BLaER1 treated with 17β-estradiol and CSF1 and Interleukin-3, amounts not matched to agents 10 nM and 100 nM (cell line): ENCODE data around the gene DNMT3B.

Source experiments
- H3K27ac ChIP-seq, 11 experiments: shearing (Covaris generic); formaldehyde crosslinking; 2 replicates each; pipeline ENCODE4 v1.8.1; 2022
- H3K27me3 ChIP-seq, 11 experiments: shearing (Covaris generic); formaldehyde crosslinking; 2 replicates each; pipeline ENCODE4 v1.8.1; 2022
- H3K36me3 ChIP-seq, 11 experiments: shearing (Covaris generic); formaldehyde crosslinking; 2 replicates each; pipeline ENCODE4 v1.8.1; 2022
- H3K4me1 ChIP-seq, 10 experiments: shearing (Covaris generic); formaldehyde crosslinking; 2 replicates each; pipeline ENCODE4 v1.8.1; 2022
- H3K4me2 ChIP-seq, 11 experiments: shearing (Covaris generic); formaldehyde crosslinking; 2 replicates each; pipeline ENCODE4 v1.8.1; 2022
- H3K4me3 ChIP-seq, 10 experiments: shearing (Covaris generic); formaldehyde crosslinking; 2 replicates each; pipeline ENCODE4 v1.8.1; 2022
- H3K9ac ChIP-seq, 11 experiments: shearing (Covaris generic); formaldehyde crosslinking; 2 replicates each; pipeline ENCODE4 v1.8.1; 2022
- H3K9me3 ChIP-seq, 11 experiments: shearing (Covaris generic); formaldehyde crosslinking; replicated peaks in 1 of 11; 2 replicates each; pipeline ENCODE4 v1.8.1; 2022
- H4K20me1 ChIP-seq, 11 experiments: shearing (Covaris generic); formaldehyde crosslinking; 2 replicates each; pipeline ENCODE4 v1.8.1; 2022
- Cebpa-rat ChIP-seq, 11 experiments: shearing (Covaris generic); IDR thresholded peaks; 2 replicates each; pipeline ENCODE4 v1.8.1; 2022

The DNMT3B gene

GRCh38 chr20:32780749-32781655, 18.8 kb downstream of the DNMT3B start:
- H3K27ac ChIP-seq: no peak overlapping the region
- TF ChIP-seq Cebpa-rat (IDR thresholded peaks at IDR 0.05): no peak
- peak overlapping the region in 2 of 11 experiments; percentile 0 to 5; a peak in 2 of 22 replicates for H3K9ac ChIP-seq
- H3K9me3 ChIP-seq: no peaks in the 10 kb centered on the region
- peaks cover 36 to 65% (median 57%) of the 10 kb centered on the region in 10 experiments for H3K4me1 ChIP-seq
- peaks cover 0 to 18% (median 0%) of the 10 kb centered on the region in 11 experiments; a peak in 4 of 22 replicates for H4K20me1 ChIP-seq
- peaks cover 0 to 28% (median 4%) of the 10 kb centered on the region in 11 experiments; a peak in 10 of 22 replicates for H3K36me3 ChIP-seq
- H3K4me3 ChIP-seq: no peak overlapping the region; a peak in 1 of 20 replicates
- H3K4me2 ChIP-seq: peak overlapping the region; percentile 58 to 85 (median 74)
- no peaks in the 10 kb centered on the region for H3K27me3 ChIP-seq

- Histone ChIP-seq H3K27ac (no peak overlapping the region), H3K27me3 (no peaks in the 10 kb centered on the region), H3K4me1 (peaks cover 25 to 49% (median 33%) of the 10 kb centered on the region in 10 experiments), H4K20me1 (peaks cover 0 to 8% (median 0%) of the 10 kb centered on the region in 11 experiments; a peak in 2 of 22 replicates), H3K4me2 (no peak overlapping the region), H3K4me3 (no peak overlapping the region), H3K36me3 (peaks cover 0 to 58% (median 5%) of the 10 kb centered on the region in 11 experiments; a peak in 11 of 22 replicates), H3K9ac (no peak overlapping the region), H3K9me3 (no peaks in the 10 kb centered on the region)
- no peak for TF ChIP-seq Cebpa-rat (IDR thresholded peaks at IDR 0.05)
Observed at GRCh38 chr20:32784369-32785080, 22.3 kb downstream of the DNMT3B start.

- no peaks in the 10 kb centered on the region for H3K27me3 ChIP-seq
- H3K9me3 ChIP-seq: no peaks in the 10 kb centered on the region
- H3K4me1 ChIP-seq: peaks cover 19 to 51% (median 33%) of the 10 kb centered on the region in 10 experiments
- no peak overlapping the region for H3K9ac ChIP-seq
- no peak overlapping the region for H3K4me2 ChIP-seq
- H4K20me1 ChIP-seq: no peaks in the 10 kb centered on the region; a peak in 1 of 22 replicates
- H3K4me3 ChIP-seq: no peak overlapping the region
- H3K27ac ChIP-seq: no peak overlapping the region
- TF ChIP-seq Cebpa-rat (IDR thresholded peaks at IDR 0.05): no peak
- H3K36me3 ChIP-seq: peaks cover 0 to 58% (median 5%) of the 10 kb centered on the region in 11 experiments; a peak in 11 of 22 replicates
Observed at GRCh38 chr20:32786059-32786760, 24.0 kb downstream of the DNMT3B start.

GRCh38 chr20:32787168-32787567, 25.0 kb downstream of the DNMT3B start:
- H4K20me1 ChIP-seq: peaks cover 0 to 7% (median 0%) of the 10 kb centered on the region in 11 experiments; a peak in 1 of 22 replicates
- no peaks in the 10 kb centered on the region for H3K9me3 ChIP-seq
- H3K36me3 ChIP-seq: peaks cover 0 to 58% (median 5%) of the 10 kb centered on the region in 11 experiments; a peak in 11 of 22 replicates
- H3K27ac ChIP-seq: no peak overlapping the region
- H3K4me2 ChIP-seq: no peak overlapping the region
- H3K27me3 ChIP-seq: no peaks in the 10 kb centered on the region
- peaks cover 16 to 51% (median 33%) of the 10 kb centered on the region in 10 experiments for H3K4me1 ChIP-seq
- no peak overlapping the region for H3K9ac ChIP-seq
- H3K4me3 ChIP-seq: no peak overlapping the region
- no peak for TF ChIP-seq Cebpa-rat (IDR thresholded peaks at IDR 0.05)

GRCh38 chr20:32789896-32790750, 27.9 kb downstream of the DNMT3B start:
- no peak overlapping the region for H3K27ac ChIP-seq
- peaks cover 34 to 75% (median 56%) of the 10 kb centered on the region in 10 experiments for H3K4me1 ChIP-seq
- H3K4me3 ChIP-seq: no peak overlapping the region
- no peaks in the 10 kb centered on the region for H3K9me3 ChIP-seq
- TF ChIP-seq Cebpa-rat (IDR thresholded peaks at IDR 0.05): no peak
- no peaks in the 10 kb centered on the region for H3K27me3 ChIP-seq
- peaks cover 0 to 7% (median 0%) of the 10 kb centered on the region in 11 experiments; a peak in 1 of 22 replicates for H4K20me1 ChIP-seq
- no peak overlapping the region for H3K9ac ChIP-seq
- H3K4me2 ChIP-seq: peak overlapping the region; percentile 27 to 97 (median 91); a peak in 21 of 22 replicates
- H3K36me3 ChIP-seq: peaks cover 0 to 40% (median 2%) of the 10 kb centered on the region in 11 experiments; a peak in 10 of 22 replicates

- Histone ChIP-seq H3K36me3 (peaks cover 0 to 34% (median 0%) of the 10 kb centered on the region in 11 experiments; a peak in 9 of 22 replicates), H4K20me1 (peaks cover 0 to 7% (median 0%) of the 10 kb centered on the region in 11 experiments; a peak in 1 of 22 replicates), H3K9ac (no peak overlapping the region), H3K9me3 (no peaks in the 10 kb centered on the region), H3K4me1 (peaks cover 34 to 81% (median 62%) of the 10 kb centered on the region in 10 experiments), H3K4me3 (no peak overlapping the region), H3K27me3 (no peaks in the 10 kb centered on the region), H3K4me2 (peak overlapping the region; percentile 27 to 97 (median 91); a peak in 21 of 22 replicates), H3K27ac (no peak overlapping the region)
- TF ChIP-seq Cebpa-rat (IDR thresholded peaks at IDR 0.05): no peak
Observed at GRCh38 chr20:32790751-32791057, 28.5 kb downstream of the DNMT3B start.

GRCh38 chr20:32792316-32792715, 30.1 kb downstream of the DNMT3B start:
- H3K36me3 ChIP-seq: peaks cover 0 to 21% (median 0%) of the 10 kb centered on the region in 11 experiments; a peak in 4 of 22 replicates
- peak overlapping the region in 7 of 11 experiments; percentile 26 to 57 (median 37); a peak in 12 of 22 replicates for H3K9ac ChIP-seq
- H3K27me3 ChIP-seq: no peaks in the 10 kb centered on the region
- peak overlapping the region; percentile 77 to 97 (median 91) for H3K4me2 ChIP-seq
- H3K4me1 ChIP-seq: peaks cover 43 to 97% (median 78%) of the 10 kb centered on the region in 10 experiments
- peak overlapping the region in 8 of 11 experiments; percentile 9 to 59 (median 49); a peak in 11 of 22 replicates for H3K27ac ChIP-seq
- H3K4me3 ChIP-seq: peak overlapping the region in 5 of 10 experiments; percentile 1 to 33 (median 11); a peak in 5 of 20 replicates
- H3K9me3 ChIP-seq: no peaks in the 10 kb centered on the region
- no peak for TF ChIP-seq Cebpa-rat (IDR thresholded peaks at IDR 0.05)
- H4K20me1 ChIP-seq: peaks cover 0 to 7% (median 0%) of the 10 kb centered on the region in 11 experiments; a peak in 1 of 22 replicates
